Measurements from ENCODE around the gene ACAA1. TPM values are rescaled to one million over a fixed set of nuclear protein-coding genes. Genes with fewer than 3 reads are reported as not detected.

The ACAA1 gene
- total RNA-seq, 4 donors from 2014 or later = 22.3 to 54.1 (median 37.6) TPM

DNA sequence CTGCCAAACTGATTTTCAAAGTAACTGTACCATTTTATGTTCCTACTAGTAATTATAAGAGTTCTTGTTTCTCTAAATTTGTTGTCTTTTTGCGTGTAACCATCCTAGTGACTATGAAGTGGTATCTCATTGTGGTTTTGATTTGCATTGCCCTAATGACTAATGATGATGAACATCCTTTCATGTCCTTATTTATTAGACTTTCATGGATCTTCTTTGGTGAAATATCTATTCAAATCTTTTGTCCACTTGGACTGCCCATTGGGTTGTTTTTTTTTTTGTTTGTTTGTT is 32.0 kb upstream of the ACAA1 start:
- TF ChIP-seq, protein P1, sequence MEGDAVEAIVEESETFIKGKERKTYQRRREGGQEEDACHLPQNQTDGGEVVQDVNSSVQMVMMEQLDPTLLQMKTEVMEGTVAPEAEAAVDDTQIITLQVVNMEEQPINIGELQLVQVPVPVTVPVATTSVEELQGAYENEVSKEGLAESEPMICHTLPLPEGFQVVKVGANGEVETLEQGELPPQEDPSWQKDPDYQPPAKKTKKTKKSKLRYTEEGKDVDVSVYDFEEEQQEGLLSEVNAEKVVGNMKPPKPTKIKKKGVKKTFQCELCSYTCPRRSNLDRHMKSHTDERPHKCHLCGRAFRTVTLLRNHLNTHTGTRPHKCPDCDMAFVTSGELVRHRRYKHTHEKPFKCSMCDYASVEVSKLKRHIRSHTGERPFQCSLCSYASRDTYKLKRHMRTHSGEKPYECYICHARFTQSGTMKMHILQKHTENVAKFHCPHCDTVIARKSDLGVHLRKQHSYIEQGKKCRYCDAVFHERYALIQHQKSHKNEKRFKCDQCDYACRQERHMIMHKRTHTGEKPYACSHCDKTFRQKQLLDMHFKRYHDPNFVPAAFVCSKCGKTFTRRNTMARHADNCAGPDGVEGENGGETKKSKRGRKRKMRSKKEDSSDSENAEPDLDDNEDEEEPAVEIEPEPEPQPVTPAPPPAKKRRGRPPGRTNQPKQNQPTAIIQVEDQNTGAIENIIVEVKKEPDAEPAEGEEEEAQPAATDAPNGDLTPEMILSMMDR (IDR thresholded peaks at IDR 0.05) = no peak
- TF ChIP-seq POLR2A (IDR thresholded peaks at IDR 0.05) = no peak
- Histone ChIP-seq H3K9me3 (no peaks in the 10 kb centered on the region), H3K36me3 (no peaks in the 10 kb centered on the region), H3K27ac (no peak overlapping the region), H3K27me3 (no peaks in the 10 kb centered on the region), H3K4me3 (no peak overlapping the region), H3K4me1 (peaks cover 0 to 4% of the 10 kb centered on the region in 2 donors)
- no peak for DNase-seq
- intact Hi-C loops (cut with DNase I; ENCODE audit: low total_unique reads) = no loop called here

DNA sequence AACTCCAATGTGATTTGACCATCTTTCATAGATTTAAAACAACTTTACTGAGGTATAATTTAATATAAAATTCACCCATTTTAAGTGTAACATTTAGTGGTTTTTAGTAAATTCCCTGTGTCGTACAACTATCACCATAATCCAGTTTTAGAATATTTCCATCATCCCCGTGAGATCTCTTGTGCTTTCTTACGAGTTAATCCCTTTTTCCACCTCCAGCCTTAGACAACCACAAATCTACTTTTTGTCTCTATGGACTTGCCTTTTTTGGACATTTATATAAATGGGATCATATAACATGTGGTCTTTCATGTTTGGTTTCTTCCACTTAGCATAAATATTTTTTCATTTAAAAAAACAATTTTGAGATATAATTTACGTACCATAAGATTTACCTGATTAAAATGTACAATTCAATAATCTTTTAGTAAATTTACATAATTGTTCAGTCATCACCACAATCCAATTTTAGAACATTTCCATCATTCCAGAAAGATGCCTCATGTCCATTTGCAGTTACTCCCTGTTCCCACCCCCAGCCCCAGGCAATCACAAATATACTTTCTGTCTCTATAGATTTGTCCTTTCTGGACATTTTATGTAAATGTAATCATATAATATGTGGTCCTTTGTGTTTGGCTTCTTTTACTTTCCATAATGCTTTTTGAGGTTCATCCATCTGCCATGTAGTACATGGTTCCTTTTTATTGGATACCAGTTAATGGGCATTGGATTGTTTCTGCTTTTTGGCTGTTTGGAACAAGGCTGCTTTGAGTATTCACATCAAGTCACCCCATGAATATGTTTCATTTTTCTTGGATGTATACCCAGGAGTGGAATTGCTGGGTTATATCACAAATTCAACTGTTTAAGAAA is 31.5 kb upstream of the ACAA1 start:
- Histone ChIP-seq H3K27me3 (no peaks in the 10 kb centered on the region), H3K4me3 (no peak overlapping the region), H3K36me3 (no peaks in the 10 kb centered on the region), H3K4me1 (peaks cover 0 to 4% of the 10 kb centered on the region in 2 donors), H3K27ac (no peak overlapping the region), H3K9me3 (no peaks in the 10 kb centered on the region)
- no peak for DNase-seq
- intact Hi-C loops (cut with DNase I; ENCODE audit: low total_unique reads) = no loop called here
- TF ChIP-seq, protein P1 (IDR thresholded peaks at IDR 0.05) = no peak
- TF ChIP-seq POLR2A (IDR thresholded peaks at IDR 0.05) = no peak

DNA sequence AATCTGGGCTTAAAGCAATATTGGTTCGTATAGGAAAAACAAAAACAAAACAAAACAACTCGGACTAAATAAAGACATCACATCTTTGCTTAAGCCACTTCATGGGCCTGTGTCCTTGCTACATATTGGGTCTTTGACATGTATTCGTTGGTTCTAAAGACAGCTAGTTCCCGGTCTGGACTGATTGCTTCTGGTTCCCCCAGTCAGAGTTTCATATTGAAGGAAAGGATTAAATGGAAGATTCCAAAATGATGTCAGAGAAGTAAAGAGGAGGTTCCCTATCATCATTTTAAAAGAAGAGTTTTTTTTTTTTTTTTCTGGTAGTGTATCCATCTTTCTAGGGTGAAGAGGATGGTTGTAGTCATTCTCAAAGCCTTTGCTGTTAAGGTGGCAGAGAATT is 30.7 kb upstream of the ACAA1 start:
- Histone ChIP-seq H3K36me3 (no peaks in the 10 kb centered on the region), H3K4me3 (no peak overlapping the region), H3K9me3 (no peaks in the 10 kb centered on the region), H3K4me1 (peaks cover 0 to 4% of the 10 kb centered on the region in 2 donors), H3K27me3 (no peaks in the 10 kb centered on the region), H3K27ac (no peak overlapping the region)
- intact Hi-C loops (cut with DNase I; ENCODE audit: low total_unique reads) = loop anchor here (2.0 kb wide), 1 partner anchor 33 kb away; no protein-coding TSS in a partner anchor
- TF ChIP-seq, protein P1 (IDR thresholded peaks at IDR 0.05) = no peak
- TF ChIP-seq POLR2A (IDR thresholded peaks at IDR 0.05) = no peak
- DNase-seq = no peak

DNA sequence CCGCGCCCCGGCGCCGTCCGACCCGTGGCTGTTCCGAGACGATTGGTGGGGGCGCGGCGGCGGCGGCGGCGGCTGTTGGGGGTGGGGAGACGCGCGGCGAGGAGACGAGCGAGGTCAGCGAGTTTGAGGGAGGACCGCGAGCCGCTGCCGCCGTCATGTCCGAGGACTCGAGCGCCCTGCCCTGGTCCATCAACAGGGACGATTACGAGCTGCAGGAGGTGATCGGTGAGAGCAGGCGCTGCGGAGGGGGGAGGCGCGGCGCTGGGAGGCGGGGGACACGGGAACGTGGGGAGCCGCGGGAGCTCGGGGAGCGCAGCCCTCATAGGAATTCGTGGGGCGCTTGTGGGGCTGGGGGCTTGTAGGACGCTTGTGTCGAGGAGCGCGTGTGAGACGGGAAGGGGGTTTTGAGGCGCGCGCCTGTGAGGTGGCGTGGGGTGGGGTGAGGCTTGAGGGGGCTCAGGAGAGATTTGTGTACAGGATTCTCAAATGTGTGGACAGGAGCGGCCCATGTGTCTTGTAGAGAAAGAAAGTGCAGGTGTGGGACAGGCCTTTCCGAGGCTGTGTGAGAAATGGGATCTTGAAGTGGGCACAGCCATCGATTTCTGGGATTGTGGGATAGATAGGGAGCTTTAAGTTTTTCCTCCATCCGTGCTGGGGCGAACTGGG is 28.9 kb upstream of the ACAA1 start:
- no peaks in the 10 kb centered on the region for H3K27me3 ChIP-seq
- intact Hi-C loops (cut with DNase I; ENCODE audit: low total_unique reads) = loop anchor here (2.0 kb wide), 1 partner anchor 31 kb away; no protein-coding TSS in a partner anchor
- no peaks in the 10 kb centered on the region for H3K36me3 ChIP-seq
- peak overlapping the region; percentile 89 to 90 for H3K4me3 ChIP-seq
- TF ChIP-seq, protein P1 (IDR thresholded peaks at IDR 0.05) = no peak
- no peak for TF ChIP-seq POLR2A (IDR thresholded peaks at IDR 0.05)
- peak in 1 of 2 donors; percentile 55 for DNase-seq
- peak overlapping the region; percentile 92 to 95 for H3K27ac ChIP-seq
- peaks cover 0 to 4% of the 10 kb centered on the region in 2 donors for H3K4me1 ChIP-seq
- H3K9me3 ChIP-seq = no peaks in the 10 kb centered on the region

Data from uterus (tissue), 4 donors.